Fibroblast of lung (primary cell): ENCODE results near the gene ANP32E. TPM values are rescaled to one million over a fixed set of nuclear protein-coding genes. Genes with fewer than 3 reads are reported as not detected.

Experiments
- DNase-seq, 2 donors: peaks; one replicate each; pipeline versions ENCODE4 v3.0.0 to v3.0.0-alpha.2; 2010; ENCODE audit warnings: low read depth in 2 of 2
- H2AFZ ChIP-seq: 2 replicates; pipeline ENCODE4 v1.5.1; 2012; ENCODE audit warnings: low read length, control low read depth, inconsistent platforms
- H3K27ac ChIP-seq: 2 replicates; pipeline ENCODE4 v1.5.1; 2011; ENCODE audit warnings: low read length, control low read depth; ENCODE audit not compliant: insufficient read depth
- H3K27me3 ChIP-seq: 2 replicates; pipeline ENCODE4 v1.5.1; 2011; ENCODE audit warnings: mild to moderate bottlenecking, low read length; ENCODE audit not compliant: control insufficient read depth, insufficient read depth
- H3K36me3 ChIP-seq: 2 replicates; pipeline ENCODE4 v1.5.1; 2011; ENCODE audit warnings: low read length; ENCODE audit not compliant: control insufficient read depth, insufficient read depth
- H3K4me1 ChIP-seq: 2 replicates; pipeline ENCODE4 v1.5.1; 2011; ENCODE audit warnings: low read length; ENCODE audit not compliant: control insufficient read depth, insufficient read depth; ENCODE audit errors: extremely low read depth
- H3K4me2 ChIP-seq: 2 replicates; pipeline ENCODE4 v1.5.1; 2011; ENCODE audit warnings: low read length, control low read depth; ENCODE audit not compliant: insufficient read depth; ENCODE audit errors: extremely low read depth
- H3K4me3 ChIP-seq, 4 experiments: fragments of 200-600 bp in 1 of 4; sonication (generic) in 1 of 4; replicated peaks in 1 of 4; 2 replicates each; pipeline ENCODE4 v1.5.1; 2011 to 2016; ENCODE audit warnings: low read length in 4 of 4, low read depth in 3 of 4, mild to moderate bottlenecking in 3 of 4, control low read depth in 2 of 4, inconsistent platforms in 1 of 4, mixed read lengths in 1 of 4; ENCODE audit not compliant: insufficient read depth in 1 of 4; ENCODE audit errors: control extremely low read depth in 1 of 4
- H3K79me2 ChIP-seq: 2 replicates; pipeline ENCODE4 v1.5.1; 2012; ENCODE audit warnings: mild to moderate bottlenecking, low read length, inconsistent platforms; ENCODE audit not compliant: control insufficient read depth, insufficient read depth
- H3K9ac ChIP-seq: 2 replicates; pipeline ENCODE4 v1.5.1; 2011; ENCODE audit warnings: mild to moderate bottlenecking, low read length, control low read depth; ENCODE audit not compliant: insufficient read depth
- H3K9me3 ChIP-seq: 2 replicates; pipeline ENCODE4 v1.5.1; 2012; ENCODE audit warnings: low read depth, low read length; ENCODE audit not compliant: control insufficient read depth, insufficient read depth
- H4K20me1 ChIP-seq: 2 replicates; pipeline ENCODE4 v1.5.1; 2011; ENCODE audit warnings: low read length; ENCODE audit not compliant: control insufficient read depth, insufficient read depth; ENCODE audit errors: extremely low read depth
- CTCF ChIP-seq, 2 donors: IDR thresholded peaks in 1 of 2; conservative IDR thresholded peaks in 1 of 2; 1 replicate in 1 of 2; 2 replicates in 1 of 2; pipeline ENCODE4 v1.5.1; 2011 to 2012; ENCODE audit warnings: low read length in 2 of 2, control low read depth in 1 of 2, inconsistent platforms in 1 of 2, low read depth in 1 of 2, mild to moderate bottlenecking in 1 of 2
- EZH2 ChIP-seq: IDR thresholded peaks from 2 replicates; pipeline ENCODE4 v1.5.1; 2012; ENCODE audit warnings: low read length, control low read depth, mild to moderate bottlenecking; ENCODE audit errors: missing control alignments
- polyA plus RNA-seq, 2 donors: library from polyadenylated mRNA; depleted of rRNA in 1 of 2; stranded (reverse) in 1 of 2; unstranded in 1 of 2; fragments of >200 nt; gene quantifications; 2 replicates each; pipeline ENCODE4 v1.2.1, GENCODE V29; 2011 to 2012; ENCODE audit warnings: missing spikeins in 1 of 2
- total RNA-seq: library from RNA; depleted of rRNA; stranded (reverse); fragments of >200 nt; gene quantifications from 2 replicates; pipeline ENCODE4 v1.2.1, GENCODE V29; 2014

ANP32E gene
- total and polyA plus RNA-seq, 2 donors (not counting 1 experiment from before 2014, with no cell fraction given), result 22.4 to 24.6 TPM

GRCh38 chr1:150227228-150227627, 8.7 kb downstream of the ANP32E start:
- Histone ChIP-seq H2AFZ (no peak overlapping the region), H4K20me1 (no peaks in the 10 kb centered on the region), H3K27ac (no peak overlapping the region), H3K9me3 (no peaks in the 10 kb centered on the region), H3K9ac (no peak overlapping the region), H3K4me2 (no peak overlapping the region), H3K79me2 (peaks cover 13% of the 10 kb centered on the region), H3K4me1 (no peaks in the 10 kb centered on the region), H3K36me3 (peaks cover 3% of the 10 kb centered on the region), H3K27me3 (no peaks in the 10 kb centered on the region), H3K4me3 (no peak overlapping the region)
- TF ChIP-seq EZH2 (no peak), CTCF (conservative IDR thresholded peaks at IDR 0.05 in 1 of 2, IDR thresholded peaks at IDR 0.05 in 1 of 2; ENCODE audit: low read depth in 1 of 2, low read length in 2 of 2) (no peak)
- DNase-seq, result no peak

DNA sequence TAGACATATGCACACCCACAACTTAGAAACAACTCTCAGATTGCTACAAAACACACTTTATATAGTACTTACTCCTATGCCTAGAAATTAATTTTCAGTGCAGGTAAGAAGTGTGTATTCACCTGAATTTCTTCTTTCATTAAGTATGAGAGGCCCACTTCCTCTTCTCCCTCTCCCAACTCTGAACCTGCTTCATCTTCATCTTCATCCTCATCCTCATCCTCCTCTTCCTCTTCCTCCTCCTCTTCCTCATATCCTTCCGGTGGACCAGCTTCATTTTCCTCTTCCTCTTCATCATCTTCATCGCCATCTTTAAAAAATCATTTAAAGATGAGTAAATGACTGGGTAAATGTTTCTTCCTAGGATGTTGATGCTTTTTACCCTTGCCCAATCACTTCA, 9.4 kb downstream of the ANP32E start:
- peaks cover 3% of the 10 kb centered on the region for H3K36me3 ChIP-seq

DNA sequence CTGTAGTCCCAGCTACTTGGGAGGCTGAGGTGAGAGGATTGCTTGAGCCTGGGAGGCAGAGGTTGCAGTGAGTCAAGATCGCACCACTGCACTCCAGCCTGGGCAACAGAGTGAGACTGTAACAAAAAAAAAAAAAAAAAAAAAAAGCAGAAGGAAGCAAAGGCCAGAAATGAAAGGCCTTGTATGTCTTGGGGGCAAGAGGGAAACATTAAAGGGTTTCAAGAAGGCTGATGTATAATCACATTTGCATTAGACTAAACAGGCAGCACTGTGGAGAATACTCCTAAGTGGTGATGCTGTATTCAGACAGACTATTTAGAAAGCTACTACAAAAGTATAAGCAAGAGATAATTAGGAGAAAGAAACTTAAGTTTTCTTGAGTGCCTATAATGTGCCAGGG, 10.4 kb downstream of the ANP32E start:
- H3K9me3 ChIP-seq, result no peaks in the 10 kb centered on the region
- TF ChIP-seq EZH2 (no peak), CTCF (conservative IDR thresholded peaks at IDR 0.05 in 1 of 2, IDR thresholded peaks at IDR 0.05 in 1 of 2; ENCODE audit: low read depth in 1 of 2, low read length in 2 of 2) (no peak)
- no peak overlapping the region for H3K4me3 ChIP-seq
- no peak overlapping the region for H3K4me2 ChIP-seq
- no peak for DNase-seq
- no peaks in the 10 kb centered on the region for H3K79me2 ChIP-seq
- H3K27ac ChIP-seq, result no peak overlapping the region
- no peaks in the 10 kb centered on the region for H3K27me3 ChIP-seq
- no peak overlapping the region for H2AFZ ChIP-seq
- no peaks in the 10 kb centered on the region for H3K4me1 ChIP-seq
- H3K9ac ChIP-seq, result no peak overlapping the region
- no peaks in the 10 kb centered on the region for H4K20me1 ChIP-seq
- H3K36me3 ChIP-seq, result peaks cover 5% of the 10 kb centered on the region

More for the DNA sequence above, 9.4 kb downstream of the ANP32E start:
- Histone ChIP-seq H3K4me2 (no peak overlapping the region), H3K27ac (no peak overlapping the region), H3K27me3 (no peaks in the 10 kb centered on the region), H3K4me1 (no peaks in the 10 kb centered on the region), H4K20me1 (no peaks in the 10 kb centered on the region), H3K4me3 (no peak overlapping the region), H3K9ac (no peak overlapping the region), H2AFZ (no peak overlapping the region), H3K9me3 (no peaks in the 10 kb centered on the region), H3K79me2 (peaks cover 8% of the 10 kb centered on the region)
- TF ChIP-seq CTCF (conservative IDR thresholded peaks at IDR 0.05 in 1 of 2, IDR thresholded peaks at IDR 0.05 in 1 of 2; ENCODE audit: low read depth in 1 of 2, low read length in 2 of 2) (no peak), EZH2 (no peak)
- DNase-seq, result no peak
